Activated CD4-positive, alpha-beta T cell treated with anti-CD3 and anti-CD28 coated beads, Interleukin-2, amount 50 U/mL, for 48 hours (primary cell): Measurements from ENCODE around the gene UBA6.
"Not testable (repeated sequence)": the region's sequence is repeated elsewhere in the genome, so short reads cannot be mapped to it uniquely, and the experiment has no call there.

ENCODE experiments used
- DNase-seq, 2 experiments: peaks; one replicate each; pipeline ENCODE4 v3.0.0-alpha.2; 2020

The UBA6 gene

DNA sequence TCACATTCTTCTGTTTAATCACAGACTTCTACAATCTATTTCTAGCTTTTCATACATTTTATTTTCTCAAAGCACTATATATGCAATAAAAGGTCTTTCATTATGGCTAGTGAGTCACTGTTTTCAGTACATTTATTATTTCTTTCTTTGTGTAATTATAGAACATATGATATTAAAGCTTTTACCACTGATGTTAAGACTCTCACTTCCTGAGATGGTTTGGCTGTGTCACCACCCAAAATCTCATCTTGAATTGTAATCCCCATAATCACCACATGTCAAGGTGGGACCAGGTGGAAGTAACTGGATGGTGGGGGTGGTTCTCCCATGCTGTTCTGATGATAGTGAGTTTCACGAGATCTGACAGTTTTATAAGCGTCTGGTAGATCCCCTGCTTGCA is 41.9 kb downstream of the UBA6 start:
- peak; percentile 7 to 10 for DNase-seq

DNA sequence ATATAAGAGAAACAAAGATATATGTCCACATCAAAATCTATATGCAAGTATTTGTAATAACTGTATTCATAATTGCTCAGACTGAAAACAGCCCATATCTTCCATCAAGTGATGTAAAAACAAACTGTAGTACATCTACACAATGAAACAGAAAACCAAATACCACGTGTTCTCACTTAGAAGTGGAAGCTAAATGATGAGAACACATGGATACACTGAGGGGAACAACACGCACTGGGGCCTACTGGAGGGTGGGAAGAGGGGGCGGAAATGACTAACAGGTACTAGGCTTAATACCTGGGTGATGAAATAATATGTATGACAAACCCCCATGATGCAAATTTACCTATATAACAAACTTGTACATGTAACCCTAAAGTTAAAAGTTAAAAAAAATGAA is 42.7 kb downstream of the UBA6 start:
- peak; percentile 31 to 44 for DNase-seq

DNA sequence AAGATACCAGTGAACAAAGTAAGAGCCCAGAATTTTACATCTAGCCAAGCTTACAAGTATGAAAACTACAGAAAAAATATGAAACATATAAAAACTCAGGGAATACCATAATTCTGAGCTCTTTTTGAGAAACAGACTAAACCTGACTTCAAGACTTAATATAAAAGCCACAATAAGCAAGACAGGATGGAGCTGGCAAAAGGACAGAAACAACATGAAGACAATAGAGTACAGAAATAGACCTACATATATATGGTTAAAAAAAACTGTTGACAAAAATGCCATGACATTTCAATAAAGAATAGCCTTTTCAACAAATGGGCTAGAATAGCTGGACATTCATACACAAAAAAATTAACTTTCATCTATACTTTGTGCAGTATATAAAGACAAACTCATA is 49.4 kb downstream of the UBA6 start:
- DNase-seq = no peak

DNA sequence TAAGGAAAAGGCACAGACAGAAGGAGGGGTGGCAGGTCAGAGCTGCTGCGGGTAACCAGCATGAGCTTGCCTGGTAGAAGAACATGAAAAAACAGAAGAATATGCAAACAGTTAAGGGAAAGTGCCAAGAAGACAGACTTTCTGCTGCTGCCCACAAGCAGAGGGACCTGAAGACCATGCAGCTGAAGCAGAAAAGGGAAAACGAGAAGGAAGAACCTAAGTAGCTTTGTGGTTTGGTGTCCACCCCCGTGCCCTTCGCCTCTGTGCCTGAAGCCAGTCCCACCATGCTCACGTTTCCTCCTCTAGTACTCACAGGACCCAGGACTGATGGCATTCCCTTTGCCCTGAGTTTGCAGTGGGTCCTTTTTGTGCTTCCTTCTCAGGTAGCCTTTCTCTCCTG is 62.8 kb downstream of the UBA6 start:
- DNase-seq = no peak

DNA sequence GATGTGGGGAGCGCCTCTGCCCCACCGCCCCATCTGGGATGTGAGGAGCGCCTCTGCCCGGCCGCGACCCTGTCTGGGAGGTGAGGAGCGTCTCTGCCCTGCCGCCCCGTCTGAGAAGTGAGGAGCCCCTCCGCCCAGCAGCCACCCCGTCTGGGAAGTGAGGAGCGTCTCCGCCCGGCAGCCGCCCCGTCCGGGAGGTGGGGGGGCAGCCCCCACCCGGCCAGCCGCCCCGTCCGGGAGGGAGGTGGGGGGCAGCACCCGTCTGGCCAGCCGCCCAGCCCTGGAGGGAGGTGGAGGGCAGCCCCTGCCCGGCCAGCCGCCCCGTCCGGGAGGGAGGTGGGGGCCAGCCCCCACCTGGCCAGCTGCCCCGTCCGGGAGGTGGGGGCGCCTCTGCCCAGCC is 64.0 kb downstream of the UBA6 start:
- not testable (repeated sequence) for DNase-seq

DNA sequence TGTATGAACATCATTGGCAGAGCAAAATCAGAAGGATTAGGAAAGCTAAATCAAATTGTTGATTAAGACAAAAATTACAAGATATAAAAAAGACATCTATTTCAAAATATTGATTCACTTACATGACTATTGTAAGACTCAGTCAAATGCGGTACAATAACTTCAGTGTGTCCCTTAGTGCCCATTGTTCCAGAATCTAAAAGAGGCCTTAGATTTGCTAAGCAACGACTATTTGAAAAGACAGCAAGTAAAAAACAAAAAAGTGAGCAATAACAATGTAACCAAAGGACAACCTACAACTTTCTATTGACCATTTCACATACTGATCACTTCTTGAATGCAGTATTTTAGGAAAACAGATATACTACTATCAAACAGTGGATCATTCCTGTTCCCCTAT is 65.6 kb downstream of the UBA6 start:
- DNase-seq = no peak

DNA sequence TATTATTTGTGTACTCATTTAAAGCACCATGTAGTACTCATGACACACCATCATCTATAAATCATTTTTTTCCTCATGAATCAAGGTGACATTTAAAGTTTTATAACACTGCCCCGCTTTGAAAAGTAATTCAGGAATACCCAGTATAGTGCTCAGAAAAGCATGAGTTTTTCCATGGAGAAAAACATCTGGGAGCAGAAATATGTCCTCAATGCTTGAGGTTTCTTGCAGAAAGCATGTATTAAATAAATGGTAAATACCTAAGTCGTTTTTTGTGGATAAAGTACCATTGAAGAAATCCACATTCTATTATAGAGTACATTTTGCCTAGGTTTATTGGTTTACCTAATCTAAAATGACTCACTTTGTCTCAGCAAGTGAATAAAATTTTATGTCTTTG is 66.2 kb downstream of the UBA6 start:
- DNase-seq = no peak

DNA sequence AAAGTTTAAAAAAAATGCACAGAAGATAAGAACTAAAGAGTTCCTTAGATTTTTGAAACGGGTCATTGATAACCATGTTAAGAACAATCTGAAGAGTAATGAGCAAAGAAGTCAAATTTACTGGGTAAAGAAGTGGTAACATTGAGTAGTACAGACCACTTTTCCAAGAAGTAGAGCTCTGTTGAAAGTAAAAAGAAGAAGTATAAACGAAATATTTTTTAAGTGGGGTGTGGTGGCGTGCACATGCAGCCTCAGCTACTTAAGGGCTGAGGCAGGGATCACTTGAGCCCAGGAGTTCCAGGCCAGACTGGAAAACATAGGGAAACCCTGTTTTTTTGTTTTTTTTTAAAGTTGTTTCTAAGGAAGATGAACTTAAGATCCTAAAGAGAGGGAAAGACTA is 68.5 kb downstream of the UBA6 start:
- DNase-seq = no peak

DNA sequence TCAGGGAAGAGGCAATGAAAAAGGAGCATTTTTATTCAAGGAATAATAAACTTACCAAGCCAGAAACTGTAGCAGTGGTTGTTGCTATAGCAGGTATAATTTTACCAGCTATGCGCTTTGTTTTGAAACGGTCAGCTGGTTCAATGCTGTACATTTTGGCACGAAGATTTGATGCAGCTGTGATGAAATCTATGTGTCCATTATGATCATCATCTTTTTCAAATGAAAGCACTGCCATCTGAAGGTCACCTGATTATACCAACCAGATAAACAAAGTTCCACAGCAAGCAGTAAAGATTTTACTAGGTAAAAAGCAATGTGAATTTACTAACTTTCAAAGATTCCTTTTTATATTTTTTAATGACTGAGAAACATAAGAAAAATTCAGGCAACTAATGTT is 76.0 kb downstream of the UBA6 start:
- DNase-seq = no peak

DNA sequence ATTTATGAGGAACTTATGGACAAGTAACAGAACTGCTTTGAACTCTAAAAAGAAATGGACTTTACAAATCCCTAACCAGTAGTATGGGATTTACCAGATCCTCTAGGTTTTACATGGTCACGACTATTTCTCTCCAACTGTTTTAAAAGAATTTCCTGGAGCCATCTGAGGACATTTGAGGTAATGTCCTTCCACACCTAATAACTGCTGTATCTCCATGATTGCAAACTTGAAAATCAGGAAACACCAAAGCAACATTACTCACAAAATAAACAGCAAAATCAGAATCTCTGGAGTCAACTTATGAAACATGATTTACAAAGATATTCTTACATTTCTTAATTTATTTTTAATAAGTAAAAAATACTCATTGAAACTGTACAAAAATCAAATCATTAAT is 84.5 kb downstream of the UBA6 start:
- no peak for DNase-seq

DNA sequence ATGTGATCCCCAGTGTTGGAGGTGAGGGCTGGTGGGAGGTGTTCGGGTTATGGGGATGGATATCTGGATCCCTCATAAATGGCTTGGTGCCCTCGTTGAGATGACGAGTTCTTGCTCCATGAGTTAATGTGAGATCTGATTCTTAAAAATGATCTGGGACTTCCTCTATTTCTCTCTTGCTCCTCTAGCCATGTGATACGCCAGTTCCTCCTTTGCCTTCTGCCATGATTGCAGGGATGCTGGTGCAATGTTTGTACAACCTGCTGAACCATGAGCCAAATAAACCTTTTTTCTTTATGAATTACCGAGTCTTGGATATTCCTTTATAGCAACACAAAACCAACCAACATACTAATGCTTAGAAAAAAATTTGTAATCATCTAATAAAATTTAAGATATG is 85.8 kb downstream of the UBA6 start:
- no peak for DNase-seq

DNA sequence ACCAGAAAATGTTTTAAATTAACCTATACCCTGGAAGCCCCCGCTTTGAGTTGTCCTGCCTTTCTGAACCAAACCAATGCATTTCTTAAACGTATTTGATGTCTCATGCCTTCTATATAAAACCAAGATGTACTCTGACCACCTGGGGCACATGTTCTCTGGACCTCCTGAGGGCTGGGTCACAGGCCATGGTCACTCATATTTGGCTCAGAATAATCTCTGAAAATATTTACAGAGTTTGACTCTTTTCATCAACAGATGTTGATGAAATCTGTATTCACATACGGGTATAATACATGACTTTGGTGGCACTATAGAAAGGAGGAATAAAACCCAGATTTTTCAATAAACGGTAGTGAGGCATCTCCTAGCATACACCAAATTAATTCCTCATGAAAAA is 86.8 kb downstream of the UBA6 start:
- no peak for DNase-seq

DNA sequence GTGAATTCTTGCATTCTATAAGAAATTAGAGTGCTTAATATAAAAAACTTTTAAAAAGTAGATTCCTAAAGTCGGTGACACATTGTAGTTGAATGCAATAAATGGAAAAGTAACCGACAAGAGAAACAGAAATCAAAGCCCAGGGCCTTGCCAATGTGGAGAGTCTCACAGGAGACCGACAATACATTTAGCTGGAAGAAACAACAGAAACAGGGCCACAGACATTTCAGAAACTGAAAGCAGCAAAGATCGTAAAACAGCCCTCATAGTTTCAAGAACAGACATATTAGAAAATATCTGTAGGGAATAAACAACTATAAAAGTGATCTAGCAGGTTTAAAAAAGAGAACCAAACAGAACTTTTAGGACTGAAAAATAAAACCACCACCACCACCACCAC is 92.9 kb downstream of the UBA6 start:
- DNase-seq = no peak

DNA sequence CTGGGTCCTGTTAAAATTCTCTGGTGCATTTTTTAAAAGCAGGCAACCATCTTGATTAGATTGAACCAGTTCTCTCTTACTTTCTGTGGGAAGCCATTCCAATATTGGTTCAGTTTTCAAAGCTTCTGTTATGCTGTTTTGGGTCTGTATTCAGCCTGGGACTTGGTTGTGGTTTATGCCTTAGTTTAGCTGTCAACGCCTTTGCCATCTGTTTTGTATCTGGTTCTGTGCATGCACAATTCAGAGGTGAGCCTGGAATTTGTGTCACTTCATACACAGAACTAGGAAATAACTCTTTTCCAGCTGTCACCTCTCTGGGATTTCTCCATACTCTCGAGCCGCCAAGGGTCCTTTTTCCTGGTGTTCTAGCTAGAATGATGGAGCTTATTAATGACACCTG is 96.2 kb downstream of the UBA6 start:
- DNase-seq = no peak

DNA sequence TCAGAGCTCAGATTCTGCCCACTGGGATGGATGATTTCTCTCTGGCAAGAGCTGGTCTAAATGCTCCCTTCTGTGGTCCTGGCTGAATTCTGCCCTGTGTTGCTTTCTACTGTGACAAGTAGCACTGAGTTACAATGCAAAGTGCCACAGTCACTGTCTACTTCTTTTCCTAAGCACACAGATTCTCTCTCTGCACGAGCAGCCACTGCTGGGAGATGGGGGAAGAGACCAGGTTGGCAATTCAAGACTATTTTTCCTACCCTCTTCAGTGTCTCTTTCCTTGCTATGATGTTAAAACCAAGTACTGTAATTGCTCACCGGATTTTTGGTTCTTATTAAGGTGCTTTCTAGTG is 97.0 kb downstream of the UBA6 start:
- no peak for DNase-seq

DNA sequence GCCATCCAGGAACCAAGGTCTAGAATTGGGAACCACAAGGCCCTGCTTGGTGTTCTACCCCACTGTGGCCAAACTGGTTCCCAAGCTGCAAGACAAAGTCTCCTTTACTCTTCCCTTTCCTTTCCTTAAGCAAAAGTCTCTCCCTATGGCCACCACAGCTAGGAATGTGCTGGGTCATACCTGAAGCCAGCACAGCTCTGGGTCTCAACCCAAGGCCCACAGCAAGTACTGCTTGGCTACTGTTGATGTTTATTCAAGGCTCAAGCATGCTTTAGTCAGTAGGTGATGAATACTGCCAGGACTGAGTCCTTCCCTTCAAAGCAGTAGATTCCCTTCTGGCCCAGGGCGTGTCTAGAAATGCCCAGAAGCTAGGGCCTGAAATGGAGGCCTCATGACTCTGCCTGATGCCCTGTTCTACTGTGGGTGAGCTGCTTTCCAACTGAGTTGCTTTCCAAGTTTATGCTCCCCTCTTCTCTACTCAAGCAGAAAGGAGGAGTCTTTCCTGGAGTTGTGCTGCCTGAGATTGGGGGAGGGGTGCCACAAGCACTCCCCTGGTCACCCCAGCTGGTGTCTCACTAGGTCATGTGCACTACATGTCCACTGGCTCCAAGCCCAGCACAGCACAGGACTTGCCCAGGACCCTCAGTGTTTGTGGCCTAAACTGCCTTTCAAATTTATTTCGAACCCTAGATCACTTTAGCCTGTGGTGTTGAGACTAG is 97.5 kb downstream of the UBA6 start:
- no peak for DNase-seq

DNA sequence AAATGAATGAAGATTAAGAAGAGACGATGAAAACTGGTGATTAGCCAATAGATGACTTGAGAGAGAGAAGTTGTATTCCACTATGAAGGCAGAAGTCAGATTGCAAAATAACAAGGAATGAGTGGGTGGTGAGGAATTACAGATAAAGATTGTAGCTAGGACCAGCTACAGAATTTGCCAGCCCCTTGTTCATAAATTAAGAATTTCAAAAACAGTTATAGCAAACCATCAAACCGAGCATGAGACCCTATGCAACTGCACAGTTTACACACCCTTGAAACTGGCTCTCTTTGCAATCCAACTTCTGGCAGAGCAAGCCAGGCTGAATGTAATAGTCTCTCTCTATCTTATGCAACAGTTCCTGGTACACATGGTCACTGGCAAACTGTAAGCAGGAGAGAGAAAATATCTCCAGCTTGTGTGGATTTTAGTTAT is 107.2 kb downstream of the UBA6 start:
- no peak for DNase-seq

DNA sequence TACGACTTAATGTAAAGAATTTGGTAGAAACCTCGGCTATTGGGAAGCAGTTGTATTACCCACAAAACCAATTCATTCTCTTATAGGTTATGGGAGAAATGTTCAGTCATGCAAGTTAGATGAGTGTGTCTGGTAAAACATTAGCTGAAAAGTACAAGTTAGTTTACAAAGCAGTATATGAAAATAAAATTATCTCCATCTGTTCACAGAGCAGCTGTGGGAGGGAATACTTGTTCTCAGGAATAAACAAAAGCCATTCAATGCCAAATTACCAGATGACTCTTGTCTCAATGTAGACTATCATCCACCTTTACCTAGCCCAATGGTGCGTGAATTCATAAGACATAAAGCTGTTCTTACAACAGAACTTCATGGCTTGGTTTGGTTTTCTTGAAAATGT is 113.8 kb downstream of the UBA6 start:
- DNase-seq = no peak

DNA sequence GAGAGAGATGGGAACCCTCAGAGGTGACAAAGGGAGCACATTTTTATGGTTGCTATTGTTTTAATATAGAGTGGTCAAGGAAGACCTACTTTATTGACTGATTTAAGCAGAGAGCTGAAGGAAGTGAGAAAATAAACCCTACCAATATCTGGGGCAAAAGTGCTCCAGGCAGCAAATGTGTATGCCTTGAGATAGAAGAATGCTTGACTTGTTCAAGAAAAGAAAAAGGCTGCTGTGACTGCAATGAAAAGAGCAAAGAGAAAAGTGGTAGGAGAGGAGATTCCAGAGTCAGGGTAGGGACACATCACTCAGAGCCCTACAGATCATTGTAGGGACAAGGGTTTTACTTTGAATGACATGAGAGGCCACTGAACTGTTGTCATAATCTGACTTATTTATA is 116.5 kb downstream of the UBA6 start:
- DNase-seq = no peak

DNA sequence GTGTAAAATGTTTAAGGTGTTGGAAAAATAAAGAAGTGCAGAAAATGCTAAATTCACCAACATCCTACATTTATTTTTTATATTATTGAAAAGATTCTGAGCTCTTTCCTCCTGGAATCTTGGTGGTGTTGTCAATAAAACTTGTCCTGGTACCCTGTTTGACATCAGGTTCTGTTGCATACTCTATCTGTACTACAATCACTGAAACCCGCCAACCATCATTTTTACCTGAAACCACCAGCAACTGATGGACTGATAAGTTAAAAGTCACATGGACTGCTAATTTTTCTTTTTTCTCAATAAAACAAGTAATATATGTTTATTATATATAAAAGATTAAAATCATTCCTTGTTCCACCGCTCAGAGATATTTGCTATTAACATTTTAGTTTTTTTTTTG is 119.0 kb downstream of the UBA6 start:
- DNase-seq = no peak

DNA sequence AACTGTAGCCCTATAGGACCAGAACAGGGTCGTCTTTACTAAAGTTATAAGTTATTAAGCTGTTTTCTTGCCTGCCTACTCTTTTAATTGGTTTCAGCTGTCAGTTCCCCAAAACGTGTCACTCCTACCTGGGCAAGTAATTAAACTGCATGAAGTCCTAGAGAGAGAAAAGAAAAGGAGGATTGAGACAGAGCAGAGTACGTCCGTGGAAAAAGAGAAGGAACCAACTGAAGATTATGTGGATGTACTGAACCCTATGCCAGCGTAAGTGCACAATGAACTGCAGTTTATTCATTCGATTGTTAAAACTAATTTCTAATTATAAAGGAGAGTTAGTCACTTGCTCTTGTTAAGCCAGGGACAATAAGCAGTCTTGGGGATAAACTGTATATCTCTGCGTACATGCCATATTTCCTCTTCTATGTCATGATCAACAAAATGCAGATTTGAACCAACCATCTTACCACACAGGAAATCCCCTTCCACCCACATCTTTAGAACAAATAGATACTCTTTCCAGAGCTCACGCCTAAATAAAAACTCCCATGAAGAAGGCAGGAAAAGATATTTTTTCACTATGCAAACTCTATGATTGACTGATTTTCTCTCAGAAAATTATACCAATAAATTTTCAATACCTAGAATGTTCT is 119.6 kb downstream of the UBA6 start:
- DNase-seq = no peak

DNA sequence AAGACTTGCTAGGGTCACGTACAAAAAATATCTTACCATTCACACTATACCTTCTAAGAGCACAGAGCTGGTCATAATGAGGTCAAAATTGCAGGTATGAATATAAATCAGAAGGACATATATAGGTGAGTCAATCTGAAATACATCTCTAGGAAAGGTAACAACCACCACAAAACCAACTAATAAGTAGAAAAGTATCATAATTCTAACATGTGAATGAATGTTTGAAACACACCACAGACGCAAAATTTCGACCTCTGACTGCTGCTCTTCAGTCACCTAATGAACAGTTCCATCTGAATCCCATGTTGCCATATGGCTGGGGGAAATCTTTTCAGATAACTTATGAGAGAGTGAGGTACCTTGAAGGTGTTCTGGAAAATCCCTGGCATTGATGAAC is 120.4 kb downstream of the UBA6 start:
- DNase-seq = peak in 1 of 2 experiments; percentile 18

DNA sequence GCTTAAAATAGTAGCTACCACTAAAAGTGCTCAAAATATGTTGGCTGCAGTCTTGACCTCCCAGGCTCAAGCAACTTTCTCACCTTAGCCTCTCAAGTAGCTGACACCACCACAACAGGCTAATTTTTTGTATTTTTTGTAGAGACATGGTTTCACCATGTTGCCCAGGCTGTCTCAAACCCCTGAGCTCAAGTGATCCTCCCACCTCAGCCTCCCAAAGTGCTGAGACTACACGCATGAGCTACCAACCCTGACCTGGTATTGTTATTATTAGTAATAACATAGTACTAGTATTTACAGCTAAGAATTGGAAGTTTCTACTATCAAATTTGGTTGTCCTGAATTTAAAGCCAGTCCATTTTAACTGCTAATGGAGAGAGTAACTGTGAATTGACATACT is 124.4 kb downstream of the UBA6 start:
- no peak for DNase-seq

DNA sequence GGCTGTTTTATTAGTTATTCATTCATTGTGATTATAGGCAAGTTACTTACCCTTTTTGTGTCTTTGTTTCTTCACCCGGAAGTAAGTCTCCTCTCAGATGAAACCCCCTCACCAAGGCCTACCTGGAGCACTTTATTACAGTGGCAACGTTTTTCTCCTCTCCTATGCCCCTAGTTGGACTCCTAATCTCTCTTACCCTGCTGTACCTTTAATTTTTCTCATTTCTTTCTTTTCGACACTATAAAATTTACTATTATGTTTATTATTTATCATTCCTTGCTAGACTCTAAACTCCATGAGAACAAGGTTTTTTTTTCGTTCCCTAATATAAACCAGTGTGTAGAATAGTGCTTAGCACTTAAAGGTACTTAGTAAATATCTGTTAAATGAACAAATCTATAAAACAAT is 124.9 kb downstream of the UBA6 start:
- no peak for DNase-seq
